LHCN-M2 (cell line): ENCODE measurements around the gene MEF2C. TPM values are rescaled to one million over a fixed set of nuclear protein-coding genes. Genes with fewer than 3 reads are reported as not detected.

Source experiments
- DNase-seq: peaks from one replicate; pipeline ENCODE4 v3.0.0-alpha.2; 2012; ENCODE audit warnings: low read depth
- total RNA-seq: library from RNA; depleted of rRNA; stranded (reverse); fragments of >200 nt; gene quantifications from 2 replicates; pipeline ENCODE4 v1.2.3, GENCODE V29; 2014

The MEF2C gene
- total RNA-seq, 1 experiment from 2014 or later: 21.5 TPM

GRCh38 chr5:88675708-88676636 is 207.0 kb downstream of the MEF2C start:
- DNase-seq: no peak

GRCh38 chr5:88675168-88675707 is 207.7 kb downstream of the MEF2C start:
- no peak for DNase-seq

GRCh38 chr5:88674356-88675167 is 208.4 kb downstream of the MEF2C start:
- DNase-seq: no peak

DNA sequence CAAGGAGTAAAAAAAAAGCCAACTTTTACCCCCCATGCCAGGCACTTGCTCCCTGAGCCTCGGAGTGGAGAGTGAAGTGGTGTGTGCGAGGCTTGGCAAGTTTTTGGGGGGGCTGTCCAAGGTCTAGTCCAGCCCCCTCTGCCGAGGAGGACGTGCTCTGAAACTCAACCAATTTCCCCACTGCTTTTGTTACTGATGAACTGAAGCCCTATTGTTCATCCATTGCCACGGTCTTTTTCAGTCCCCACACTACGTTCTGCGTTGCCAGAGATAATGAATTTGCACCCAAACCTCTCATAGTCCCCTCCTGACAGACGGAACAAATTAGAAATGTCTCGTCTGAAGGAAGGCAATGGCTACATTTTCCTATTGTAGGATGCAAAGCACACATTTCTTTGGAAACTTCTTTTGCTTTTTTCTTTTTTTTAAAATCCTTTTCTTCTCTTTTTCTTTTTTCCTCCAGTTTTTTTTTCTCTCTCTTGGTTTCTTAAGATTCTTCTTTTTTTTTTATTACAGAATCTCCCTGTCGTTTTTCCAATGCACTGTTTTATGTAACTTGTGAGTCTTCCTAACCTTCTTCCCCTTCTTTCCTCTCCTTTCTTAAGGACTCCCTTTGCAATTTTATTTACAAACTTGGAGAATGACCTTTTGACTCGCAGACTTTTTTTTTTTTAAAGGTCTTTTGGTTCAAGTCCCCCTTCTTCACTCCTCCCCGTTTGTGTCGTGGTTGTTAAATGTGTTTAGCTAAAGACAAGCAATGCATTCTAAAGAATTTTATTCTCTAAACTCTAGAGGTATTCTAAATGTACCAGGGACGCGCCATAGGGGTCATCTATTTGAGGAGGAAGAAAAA is 209.5 kb downstream of the MEF2C start:
- DNase-seq: no peak

DNA sequence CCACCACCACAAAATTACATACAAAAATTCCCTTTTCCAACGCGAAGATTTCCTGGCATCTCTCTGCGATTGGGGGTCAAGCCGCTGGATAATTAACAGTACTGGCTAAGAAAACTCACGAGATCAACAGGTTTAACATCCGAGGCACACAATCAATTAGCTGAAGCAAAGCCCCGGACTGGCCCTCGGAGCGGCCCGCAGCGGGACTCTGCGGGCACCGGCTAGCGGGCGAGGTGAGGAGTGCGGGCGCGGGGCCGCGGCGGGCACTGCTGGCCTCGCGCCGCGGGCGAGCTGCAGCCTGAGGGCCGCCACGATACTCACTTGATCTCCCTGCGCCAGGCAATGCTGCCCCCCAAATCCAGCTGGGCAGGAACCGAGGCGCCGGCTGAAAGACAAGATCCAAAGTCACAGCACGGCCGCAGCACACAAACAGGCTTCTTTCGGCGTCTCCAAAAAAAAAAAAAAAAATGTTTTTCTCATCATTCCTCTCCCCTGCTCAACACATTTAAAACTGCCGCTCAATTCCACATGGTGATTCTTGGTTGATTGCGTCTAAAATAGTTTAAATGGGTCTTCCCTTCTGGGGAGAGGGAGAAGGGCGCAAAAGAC is 210.2 kb downstream of the MEF2C start:
- no peak for DNase-seq

DNA sequence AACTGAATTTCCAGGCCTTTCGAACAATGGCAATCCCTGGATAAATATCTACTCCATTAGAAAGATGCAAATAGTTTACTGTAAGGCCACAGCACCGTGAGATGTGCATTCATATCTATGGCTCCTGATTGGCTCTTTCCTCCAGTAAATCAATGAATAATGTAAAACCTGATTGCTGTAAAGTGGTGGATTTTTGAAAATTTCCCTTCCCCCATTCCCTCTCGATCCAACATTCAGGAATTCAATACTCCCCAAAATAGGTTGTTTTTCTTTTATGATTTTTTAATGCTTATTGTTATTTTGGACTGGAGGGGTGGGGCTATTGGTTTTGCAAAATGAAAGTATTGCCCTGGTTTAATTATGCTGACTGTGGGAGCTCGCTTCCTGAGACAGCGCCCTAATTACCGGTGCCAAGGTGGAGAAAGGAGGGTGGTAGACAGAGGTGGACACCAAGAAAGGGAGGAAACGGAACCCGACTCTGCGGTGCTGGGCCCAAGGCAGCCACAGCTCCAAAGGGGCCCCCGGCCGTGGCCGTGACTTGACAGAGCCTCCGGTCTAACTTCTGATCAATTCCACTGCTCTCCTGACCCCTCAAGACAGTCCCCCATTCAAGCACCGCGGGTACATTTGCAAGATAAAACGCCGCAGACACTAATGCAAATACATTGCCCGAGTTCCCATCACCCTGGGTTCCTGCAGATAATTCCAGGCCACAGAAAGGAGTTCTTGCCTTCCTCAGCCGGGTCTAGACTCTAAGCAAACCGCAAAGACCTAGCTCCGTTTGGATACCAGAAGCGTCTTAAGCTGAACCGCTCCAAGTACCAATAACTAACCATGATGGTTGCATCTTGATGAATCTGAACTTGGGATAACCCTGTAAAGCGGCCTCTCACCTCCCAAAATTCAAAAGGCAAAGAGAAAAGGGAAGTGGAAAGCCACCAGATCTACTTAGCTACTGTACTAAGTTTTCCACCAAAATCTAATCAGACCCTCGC is 211.2 kb downstream of the MEF2C start:
- DNase-seq: no peak

DNA sequence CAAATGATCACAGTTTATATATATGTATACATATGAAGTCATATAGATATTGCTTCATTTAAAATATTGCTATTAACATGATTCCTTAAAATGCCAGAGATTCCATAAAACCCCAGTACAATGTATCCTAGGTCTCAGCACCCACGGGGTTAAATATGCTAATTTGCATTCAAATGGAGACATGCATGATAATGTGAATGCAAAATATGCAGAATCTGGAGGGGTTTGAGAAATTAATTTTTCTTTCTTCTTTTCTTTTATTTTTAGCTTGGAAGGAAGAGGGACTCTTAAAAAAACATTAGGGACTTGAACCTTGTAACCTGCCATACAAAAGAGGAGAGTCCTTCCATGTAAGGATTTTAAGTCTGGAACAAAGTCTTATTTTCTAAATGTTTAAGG is 211.9 kb downstream of the MEF2C start:
- DNase-seq: no peak

- no peak for DNase-seq
These were observed 212.5 kb downstream of the MEF2C start for GRCh38 chr5:88670461-88670860.

DNA sequence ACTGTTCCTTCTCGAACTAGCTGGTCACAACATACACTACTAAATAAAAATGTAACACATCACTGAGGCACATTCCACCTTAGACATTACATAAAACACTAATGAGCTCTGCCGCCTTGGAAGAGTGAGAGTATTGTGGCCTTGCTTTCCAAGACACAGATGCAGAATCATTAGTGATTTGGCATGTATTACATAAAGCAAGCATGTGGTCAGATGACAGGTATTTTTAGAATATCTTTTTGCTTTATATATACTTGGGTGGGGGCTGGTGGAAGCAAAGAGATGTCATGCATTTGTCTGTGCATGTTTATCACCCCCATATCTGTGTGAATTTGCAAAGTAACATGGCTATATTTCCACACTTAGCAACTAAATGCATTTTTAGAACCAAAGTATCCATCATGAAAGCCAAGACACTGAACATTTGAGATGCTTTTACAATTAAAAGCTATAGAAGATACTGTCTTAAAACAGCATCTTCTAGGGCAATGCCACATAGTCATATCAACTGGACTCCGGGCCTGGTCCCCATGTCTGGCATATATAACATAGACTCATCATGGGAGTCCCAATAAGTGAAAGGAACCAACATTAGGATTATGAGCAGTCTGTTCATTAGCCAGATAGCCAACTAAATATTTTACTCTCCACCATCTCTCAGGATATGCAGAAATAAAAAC is 213.5 kb downstream of the MEF2C start:
- no peak for DNase-seq

DNA sequence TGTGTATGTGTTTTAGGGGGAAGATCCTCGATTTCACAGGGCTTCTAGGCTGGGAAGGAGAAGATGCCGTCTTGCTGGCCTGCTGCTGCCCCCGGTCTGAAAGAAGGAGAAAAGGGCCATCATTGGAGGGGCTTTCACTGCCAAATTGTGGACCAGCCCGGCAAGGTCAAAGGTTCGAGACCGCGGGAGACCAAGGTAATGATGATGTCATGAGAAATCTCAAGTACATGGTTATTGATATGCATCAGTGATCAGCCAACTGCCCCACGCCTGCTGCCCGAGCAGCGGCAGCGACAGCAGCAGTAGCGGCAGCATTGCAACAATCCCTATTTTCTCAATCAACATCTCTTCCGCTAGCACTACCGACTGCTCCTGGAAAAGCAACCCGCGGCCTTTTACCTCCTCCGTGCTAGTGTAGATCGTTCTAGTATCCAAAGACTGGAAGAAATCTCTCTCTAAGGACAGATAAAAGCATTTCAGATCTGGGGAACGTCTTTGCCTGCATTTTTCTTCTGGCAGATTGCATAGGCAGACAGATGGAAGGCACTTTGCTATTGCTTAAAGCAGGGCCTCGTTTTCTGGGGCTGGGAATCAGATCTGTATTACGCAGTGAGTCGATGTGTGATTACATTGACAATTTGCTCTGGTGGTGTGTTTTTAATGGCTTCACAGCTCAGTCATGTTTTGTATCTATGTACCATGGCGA is 215.3 kb downstream of the MEF2C start:
- DNase-seq: no peak
